H1 (cell line): ENCODE measurements around the gene HOXC11.

Experiments
- EZH2 ChIP-seq: fragments of 200-600 bp; sonication (generic); IDR thresholded peaks from 2 replicates; pipeline ENCODE4 v1.7.1; 2012; ENCODE audit warnings: low read depth, mild to moderate bottlenecking, moderate library complexity, low read length, inconsistent platforms; ENCODE audit not compliant: severe bottlenecking
- GABPA ChIP-seq: IDR thresholded peaks from 2 replicates; pipeline ENCODE4 v1.6.1; 2011; ENCODE audit warnings: mild to moderate bottlenecking, low read length, moderate library complexity, borderline replicate concordance; ENCODE audit not compliant: insufficient read depth
- JUN ChIP-seq: IDR thresholded peaks from 2 replicates; pipeline ENCODE4 v1.6.1; 2011; ENCODE audit warnings: low read depth, mild to moderate bottlenecking, improper control_type of control experiment, low read length
- POLR2A ChIP-seq, 2 experiments: IDR thresholded peaks; 1 replicate in 1 of 2; 2 replicates in 1 of 2; pipeline ENCODE4 v1.6.1; 2011; ENCODE audit warnings: low read depth in 2 of 2, low read length in 2 of 2, mild to moderate bottlenecking in 2 of 2; ENCODE audit errors: control extremely low read depth in 1 of 2
- RAD21 ChIP-seq, 2 experiments: IDR thresholded peaks in 1 of 2; conservative IDR thresholded peaks in 1 of 2; 2 replicates each; pipeline ENCODE4 v1.6.1; 2011; ENCODE audit warnings: low read depth in 2 of 2, low read length in 2 of 2, improper control_type of control experiment in 1 of 2, inconsistent platforms in 1 of 2, mild to moderate bottlenecking in 1 of 2, moderate library complexity in 1 of 2
- TF ChIP-seq, protein P1 (sequence below), 3 experiments: IDR thresholded peaks; 1 replicate in 2 of 3; 2 replicates in 1 of 3; pipeline versions ENCODE4 v1.5.1 to v1.6.1; 2011; ENCODE audit warnings: low read length in 3 of 3, mild to moderate bottlenecking in 3 of 3, inconsistent platforms in 2 of 3, low read depth in 1 of 3, moderate library complexity in 1 of 3; ENCODE audit not compliant: insufficient read depth in 1 of 3; ENCODE audit errors: control extremely low read depth in 1 of 3

DNA sequence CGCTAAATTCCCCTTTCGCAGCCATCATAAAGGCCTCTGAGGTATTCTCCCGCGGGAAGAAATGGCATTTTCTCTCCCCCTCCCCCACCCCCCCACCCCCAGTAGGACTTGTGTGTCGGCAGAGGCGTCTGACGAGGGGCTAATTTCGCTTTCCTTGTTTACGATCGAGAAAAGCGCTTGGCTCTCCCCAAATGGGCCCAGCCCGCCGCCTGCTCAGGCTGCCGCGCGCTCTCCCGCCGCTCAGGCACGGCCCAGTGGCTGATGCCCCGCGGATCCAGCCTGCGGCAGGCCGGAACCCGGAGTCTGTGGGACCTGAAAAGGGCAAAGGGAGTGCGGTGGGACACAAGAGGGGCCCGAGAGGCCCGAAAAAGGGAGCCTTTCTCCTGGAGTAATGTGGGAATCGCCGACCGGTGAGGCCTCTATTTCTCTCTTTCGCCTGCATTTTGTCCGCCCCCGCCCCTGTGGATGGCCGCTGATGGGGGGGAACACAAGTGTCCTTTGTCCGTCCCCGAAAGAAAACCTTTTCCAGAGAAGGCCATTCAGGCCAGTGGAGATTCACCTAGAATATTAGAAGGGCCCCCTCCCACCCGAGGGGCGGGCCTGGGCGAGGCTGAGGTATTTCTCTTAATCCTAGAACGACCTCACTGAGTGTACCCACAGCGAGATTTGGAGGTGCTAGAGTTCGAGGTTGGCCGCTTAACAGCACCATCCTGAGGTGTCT, 46.3 kb downstream of the HOXC11 start:
- TF ChIP-seq EZH2 (peak; percentile 79), POLR2A (IDR thresholded peaks at IDR 0.05; ENCODE audit: control extremely low read depth in 1 of 2, low read depth in 2 of 2, low read length in 2 of 2) (no peak), GABPA (no peak), JUN (no peak), RAD21 (IDR thresholded peaks at IDR 0.05 in 1 of 2, conservative IDR thresholded peaks at IDR 0.05 in 1 of 2; ENCODE audit: low read depth in 2 of 2, low read length in 2 of 2) (no peak)
- TF ChIP-seq, protein P1, sequence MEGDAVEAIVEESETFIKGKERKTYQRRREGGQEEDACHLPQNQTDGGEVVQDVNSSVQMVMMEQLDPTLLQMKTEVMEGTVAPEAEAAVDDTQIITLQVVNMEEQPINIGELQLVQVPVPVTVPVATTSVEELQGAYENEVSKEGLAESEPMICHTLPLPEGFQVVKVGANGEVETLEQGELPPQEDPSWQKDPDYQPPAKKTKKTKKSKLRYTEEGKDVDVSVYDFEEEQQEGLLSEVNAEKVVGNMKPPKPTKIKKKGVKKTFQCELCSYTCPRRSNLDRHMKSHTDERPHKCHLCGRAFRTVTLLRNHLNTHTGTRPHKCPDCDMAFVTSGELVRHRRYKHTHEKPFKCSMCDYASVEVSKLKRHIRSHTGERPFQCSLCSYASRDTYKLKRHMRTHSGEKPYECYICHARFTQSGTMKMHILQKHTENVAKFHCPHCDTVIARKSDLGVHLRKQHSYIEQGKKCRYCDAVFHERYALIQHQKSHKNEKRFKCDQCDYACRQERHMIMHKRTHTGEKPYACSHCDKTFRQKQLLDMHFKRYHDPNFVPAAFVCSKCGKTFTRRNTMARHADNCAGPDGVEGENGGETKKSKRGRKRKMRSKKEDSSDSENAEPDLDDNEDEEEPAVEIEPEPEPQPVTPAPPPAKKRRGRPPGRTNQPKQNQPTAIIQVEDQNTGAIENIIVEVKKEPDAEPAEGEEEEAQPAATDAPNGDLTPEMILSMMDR (IDR thresholded peaks at IDR 0.05; ENCODE audit: control extremely low read depth in 1 of 3, insufficient read depth in 1 of 3, low read depth in 1 of 3, low read length in 3 of 3), result no peak
